ENCODE data around the gene ZNF738.

Gene ZNF738

GRCh38 chr19:21396893-21397572, 38.2 kb downstream of the ZNF738 start, which contains the start of gene ZNF493:
Gene ZNF493 (plus strand): TSS chr19:21397133. CDS start chr19:21397238, 105 bp downstream.
- Histone ChIP-seq H3K27ac (peak within 1 kb of the TSS; percentile 79 to 84), H3K4me1 (peaks cover 0 to 49% (median 7%) of the 10 kb centered on the region in 4 donors), H3K9me3 (no peaks in the 10 kb centered on the region), H3K4me3 (peak within 1 kb of the TSS; percentile 67 to 73), H3K27me3 (no peaks in the 10 kb centered on the region), H3K36me3 (peaks cover 4 to 8% (median 6%) of the 10 kb centered on the region in 3 donors)
- intact Hi-C loops (cut with DNase I; ENCODE audit: low total_unique reads) = no loop called here
- TF ChIP-seq, protein P1, sequence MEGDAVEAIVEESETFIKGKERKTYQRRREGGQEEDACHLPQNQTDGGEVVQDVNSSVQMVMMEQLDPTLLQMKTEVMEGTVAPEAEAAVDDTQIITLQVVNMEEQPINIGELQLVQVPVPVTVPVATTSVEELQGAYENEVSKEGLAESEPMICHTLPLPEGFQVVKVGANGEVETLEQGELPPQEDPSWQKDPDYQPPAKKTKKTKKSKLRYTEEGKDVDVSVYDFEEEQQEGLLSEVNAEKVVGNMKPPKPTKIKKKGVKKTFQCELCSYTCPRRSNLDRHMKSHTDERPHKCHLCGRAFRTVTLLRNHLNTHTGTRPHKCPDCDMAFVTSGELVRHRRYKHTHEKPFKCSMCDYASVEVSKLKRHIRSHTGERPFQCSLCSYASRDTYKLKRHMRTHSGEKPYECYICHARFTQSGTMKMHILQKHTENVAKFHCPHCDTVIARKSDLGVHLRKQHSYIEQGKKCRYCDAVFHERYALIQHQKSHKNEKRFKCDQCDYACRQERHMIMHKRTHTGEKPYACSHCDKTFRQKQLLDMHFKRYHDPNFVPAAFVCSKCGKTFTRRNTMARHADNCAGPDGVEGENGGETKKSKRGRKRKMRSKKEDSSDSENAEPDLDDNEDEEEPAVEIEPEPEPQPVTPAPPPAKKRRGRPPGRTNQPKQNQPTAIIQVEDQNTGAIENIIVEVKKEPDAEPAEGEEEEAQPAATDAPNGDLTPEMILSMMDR (IDR thresholded peaks at IDR 0.05) = no peak
- DNase-seq = peak; percentile 97

- peaks cover 4 to 8% (median 6%) of the 10 kb centered on the region in 3 donors for H3K36me3 ChIP-seq
- H3K9me3 ChIP-seq = no peaks in the 10 kb centered on the region
- H3K4me1 ChIP-seq = peaks cover 0 to 53% (median 8%) of the 10 kb centered on the region in 4 donors
- no peak for DNase-seq
- intact Hi-C loops (cut with DNase I; ENCODE audit: low total_unique reads) = no loop called here
- TF ChIP-seq, protein P1 (IDR thresholded peaks at IDR 0.05) = no peak
- H3K27ac ChIP-seq = no peak overlapping the region
- no peak overlapping the region for H3K4me3 ChIP-seq
- no peaks in the 10 kb centered on the region for H3K27me3 ChIP-seq
These were observed 40.1 kb downstream of the ZNF738 start for GRCh38 chr19:21398851-21399250.

GRCh38 chr19:21402303-21402985, 43.6 kb downstream of the ZNF738 start:
- Histone ChIP-seq H3K27me3 (no peaks in the 10 kb centered on the region), H3K4me1 (peaks cover 0 to 47% (median 6%) of the 10 kb centered on the region in 4 donors), H3K27ac (no peak overlapping the region), H3K9me3 (no peaks in the 10 kb centered on the region), H3K36me3 (peaks cover 19 to 35% (median 26%) of the 10 kb centered on the region in 3 donors), H3K4me3 (no peak overlapping the region)
- TF ChIP-seq, protein P1 (IDR thresholded peaks at IDR 0.05) = no peak
- intact Hi-C loops (cut with DNase I; ENCODE audit: low total_unique reads) = no loop called here
- no peak for DNase-seq

DNA sequence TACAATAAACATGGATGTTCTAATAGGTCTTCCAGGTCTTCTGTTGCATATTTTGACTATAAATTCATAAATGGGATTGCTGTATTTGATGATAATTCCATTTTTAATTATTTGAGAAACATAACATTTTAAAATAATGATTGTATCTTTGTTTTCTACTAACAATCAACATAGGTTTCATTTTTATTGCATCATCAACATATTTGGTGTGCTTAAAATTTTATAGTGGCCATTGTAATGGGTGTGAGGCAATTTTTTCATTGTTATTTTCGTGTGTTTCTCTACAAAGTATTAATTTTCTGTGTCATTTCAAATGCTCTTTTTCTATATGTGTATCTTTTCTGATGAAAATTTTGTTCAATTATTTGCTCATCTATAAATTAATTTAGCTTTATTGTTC, 51.4 kb downstream of the ZNF738 start:
- intact Hi-C loops (cut with DNase I; ENCODE audit: low total_unique reads) = no loop called here
- Histone ChIP-seq H3K27ac (no peak overlapping the region), H3K4me1 (no peaks in the 10 kb centered on the region), H3K4me3 (no peak overlapping the region), H3K27me3 (no peaks in the 10 kb centered on the region), H3K36me3 (peaks cover 70 to 76% (median 73%) of the 10 kb centered on the region in 3 donors), H3K9me3 (peaks cover 0 to 6% (median 0%) of the 10 kb centered on the region in 3 donors)
- TF ChIP-seq, protein P1 (IDR thresholded peaks at IDR 0.05) = no peak
- DNase-seq = no peak

- Histone ChIP-seq H3K9me3 (peaks cover 5 to 82% (median 36%) of the 10 kb centered on the region in 3 donors), H3K27me3 (no peaks in the 10 kb centered on the region), H3K36me3 (peaks cover 39 to 69% (median 56%) of the 10 kb centered on the region in 3 donors), H3K27ac (no peak overlapping the region), H3K4me3 (no peak overlapping the region), H3K4me1 (no peaks in the 10 kb centered on the region)
- intact Hi-C loops (cut with DNase I; ENCODE audit: low total_unique reads) = no loop called here
- TF ChIP-seq, protein P1 (IDR thresholded peaks at IDR 0.05) = no peak
- no peak for DNase-seq
These were observed 63.4 kb downstream of the ZNF738 start for GRCh38 chr19:21422244-21422643.

Data from tibial artery (tissue), 4 donors.